ENCODE data around the gene CD83. TPM values are rescaled to one million over a fixed set of nuclear protein-coding genes. Genes with fewer than 3 reads are reported as not detected.

CD83 gene
- total RNA-seq, 2 experiments from 2014 or later, result 15.0 to 26.2 TPM

DNA sequence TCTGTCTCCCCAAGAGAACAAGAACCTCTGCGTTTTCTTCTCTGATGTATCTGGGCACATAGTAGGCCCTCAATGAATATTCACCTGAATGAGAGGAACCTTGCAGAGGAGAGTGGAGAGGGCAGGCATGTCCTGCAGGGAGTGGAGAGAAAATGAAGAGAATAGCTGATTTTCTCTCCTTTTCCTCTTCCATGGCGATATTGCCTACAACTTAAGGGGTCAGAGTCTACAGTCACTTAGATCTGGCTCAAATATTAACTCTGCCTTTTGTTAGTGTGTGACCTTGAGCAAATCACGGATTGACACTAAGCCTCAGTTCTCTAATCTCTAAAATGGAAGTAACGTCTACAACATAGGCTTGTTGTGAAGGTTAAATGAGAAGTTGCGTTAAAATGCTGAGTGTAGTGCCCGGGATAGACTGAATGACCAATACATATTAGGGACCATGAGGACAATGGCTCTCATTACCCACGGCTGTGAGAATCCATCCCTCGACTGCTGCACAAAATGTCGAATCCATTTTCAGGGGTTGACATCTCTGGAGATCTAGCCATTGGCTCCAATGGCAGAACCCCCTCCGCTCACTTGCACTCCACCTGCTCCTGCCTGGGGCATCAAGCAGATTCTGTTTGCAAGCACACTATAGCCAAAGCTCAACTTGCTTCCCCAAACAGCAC is 14.8 kb downstream of the CD83 start:
- Histone ChIP-seq H3K9me2 (ENCODE audit: insufficient read depth, low read length) (no peaks in the 10 kb centered on the region), H3K4me3 (ENCODE audit: low read depth, low read length, poor library complexity, severe bottlenecking) (no peak overlapping the region), H3K27ac (ENCODE audit: low read depth, low read length, poor library complexity, severe bottlenecking) (no peak overlapping the region), H3K4me1 (ENCODE audit: insufficient read depth, low read length, poor library complexity, severe bottlenecking) (peaks cover 45% of the 10 kb centered on the region), H3K36me3 (ENCODE audit: insufficient read depth, low read length) (peaks cover 70% of the 10 kb centered on the region), H4K20me1 (ENCODE audit: insufficient read depth, low read length) (no peaks in the 10 kb centered on the region), H3K4me2 (ENCODE audit: low read length) (no peak overlapping the region), H2AFZ (ENCODE audit: low read length) (no peak overlapping the region), H3K79me2 (ENCODE audit: insufficient read depth, low read depth, low read length) (peaks cover 16% of the 10 kb centered on the region), H3K9me3 (ENCODE audit: low read length) (no peaks in the 10 kb centered on the region; the same call in 1 of the 2 replicates)
- DNase-seq (ENCODE audit: low spot score), result no peak
- BruUV-seq (replicated peaks), result no TSS peak
- CTCF ChIA-PET (ENCODE audit: unreplicated experiment), result no interaction called here
- intact Hi-C loops (cut with micrococcal nuclease; ENCODE audit: unreplicated experiment), result no loop called here
- POLR2A ChIA-PET, result interaction anchor here (0.5 to 2.1 kb wide), 2 partner anchors 8 to 1312 kb away, joined by 3 to 9 read pairs; no protein-coding TSS in a partner anchor
- no peak for TF ChIP-seq EZH2phosphoT487 (IDR thresholded peaks at IDR 0.05; ENCODE audit: borderline replicate concordance, low read depth, low read length)
- TF ChIP-seq, protein P1, sequence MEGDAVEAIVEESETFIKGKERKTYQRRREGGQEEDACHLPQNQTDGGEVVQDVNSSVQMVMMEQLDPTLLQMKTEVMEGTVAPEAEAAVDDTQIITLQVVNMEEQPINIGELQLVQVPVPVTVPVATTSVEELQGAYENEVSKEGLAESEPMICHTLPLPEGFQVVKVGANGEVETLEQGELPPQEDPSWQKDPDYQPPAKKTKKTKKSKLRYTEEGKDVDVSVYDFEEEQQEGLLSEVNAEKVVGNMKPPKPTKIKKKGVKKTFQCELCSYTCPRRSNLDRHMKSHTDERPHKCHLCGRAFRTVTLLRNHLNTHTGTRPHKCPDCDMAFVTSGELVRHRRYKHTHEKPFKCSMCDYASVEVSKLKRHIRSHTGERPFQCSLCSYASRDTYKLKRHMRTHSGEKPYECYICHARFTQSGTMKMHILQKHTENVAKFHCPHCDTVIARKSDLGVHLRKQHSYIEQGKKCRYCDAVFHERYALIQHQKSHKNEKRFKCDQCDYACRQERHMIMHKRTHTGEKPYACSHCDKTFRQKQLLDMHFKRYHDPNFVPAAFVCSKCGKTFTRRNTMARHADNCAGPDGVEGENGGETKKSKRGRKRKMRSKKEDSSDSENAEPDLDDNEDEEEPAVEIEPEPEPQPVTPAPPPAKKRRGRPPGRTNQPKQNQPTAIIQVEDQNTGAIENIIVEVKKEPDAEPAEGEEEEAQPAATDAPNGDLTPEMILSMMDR (conservative IDR thresholded peaks at IDR 0.05; ENCODE audit: low read length), result no peak

DNA sequence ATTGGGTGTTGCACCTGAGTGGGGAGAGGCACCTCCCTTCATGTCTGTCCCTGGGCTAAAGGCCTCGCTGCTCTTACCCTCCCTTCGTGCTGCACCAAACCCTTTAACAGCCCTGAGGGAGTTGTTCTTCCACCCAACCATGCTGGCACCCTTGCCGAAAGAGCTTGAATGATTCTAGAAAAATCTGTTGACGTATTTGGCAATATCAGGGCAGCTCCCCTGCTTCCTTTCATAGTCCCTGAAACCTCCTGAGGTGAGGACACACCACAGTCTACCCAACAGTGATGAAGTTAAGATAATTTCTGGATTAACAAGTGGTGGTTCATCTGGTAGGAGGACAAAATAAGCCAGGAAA is 15.3 kb downstream of the CD83 start:
- BruUV-seq (replicated peaks), result no TSS peak
- Histone ChIP-seq H3K4me1 (ENCODE audit: insufficient read depth, low read length, poor library complexity, severe bottlenecking) (peaks cover 40% of the 10 kb centered on the region), H3K4me3 (ENCODE audit: low read depth, low read length, poor library complexity, severe bottlenecking) (no peak overlapping the region), H3K4me2 (ENCODE audit: low read length) (no peak overlapping the region), H4K20me1 (ENCODE audit: insufficient read depth, low read length) (no peaks in the 10 kb centered on the region), H3K9me2 (ENCODE audit: insufficient read depth, low read length) (no peaks in the 10 kb centered on the region), H2AFZ (ENCODE audit: low read length) (no peak overlapping the region), H3K79me2 (ENCODE audit: insufficient read depth, low read depth, low read length) (peaks cover 11% of the 10 kb centered on the region; the same call in 1 of the 2 replicates), H3K36me3 (ENCODE audit: insufficient read depth, low read length) (peaks cover 70% of the 10 kb centered on the region), H3K27ac (ENCODE audit: low read depth, low read length, poor library complexity, severe bottlenecking) (no peak overlapping the region), H3K9me3 (ENCODE audit: low read length) (no peaks in the 10 kb centered on the region; the same call in 1 of the 2 replicates)
- intact Hi-C loops (cut with micrococcal nuclease; ENCODE audit: unreplicated experiment), result no loop called here
- DNase-seq (ENCODE audit: low spot score), result no peak
- ChIA-PET CTCF (ENCODE audit: unreplicated experiment) (no interaction called here), POLR2A (interaction anchor here (0.5 to 2.1 kb wide), 2 partner anchors 9 to 1312 kb away, joined by 3 to 9 read pairs; no protein-coding TSS in a partner anchor)
- TF ChIP-seq EZH2phosphoT487 (IDR thresholded peaks at IDR 0.05; ENCODE audit: borderline replicate concordance, low read depth, low read length), result no peak
- TF ChIP-seq, protein P1 (conservative IDR thresholded peaks at IDR 0.05; ENCODE audit: low read length), result no peak

All from OCI-LY7 (cell line).